ENCODE data around the gene TLE7.
A peak's percentile ranks its signal among the peaks of the same experiment; 100 is the strongest.

TLE7 gene

DNA sequence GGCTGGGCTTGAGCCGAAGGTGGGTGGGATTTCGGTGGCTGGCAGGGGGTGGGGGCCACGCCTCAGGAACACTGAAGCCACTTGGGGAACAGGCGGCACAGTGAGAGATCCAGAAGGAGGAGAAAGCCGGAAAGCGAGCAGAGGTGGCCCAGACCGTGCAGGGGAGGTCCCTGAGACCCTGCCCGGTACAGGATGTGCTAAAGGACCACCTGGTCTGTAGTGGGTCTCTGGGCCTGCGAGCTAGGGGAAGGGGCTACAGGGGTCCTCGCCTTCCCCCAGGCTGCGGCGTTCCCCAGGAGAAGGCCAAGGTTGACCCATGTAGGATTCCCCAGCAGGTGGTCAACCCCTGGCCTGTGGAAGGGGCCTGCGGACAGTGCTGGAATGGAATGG lies at the start of gene TLE7:
TLE7 (minus strand) TSS at position 4 of the 390 bp plus-strand sequence. CDS start 8,730 bp downstream, outside the sequence.
- DNase-seq (ENCODE audit: low read depth in 3 of 3), result no peak

DNA sequence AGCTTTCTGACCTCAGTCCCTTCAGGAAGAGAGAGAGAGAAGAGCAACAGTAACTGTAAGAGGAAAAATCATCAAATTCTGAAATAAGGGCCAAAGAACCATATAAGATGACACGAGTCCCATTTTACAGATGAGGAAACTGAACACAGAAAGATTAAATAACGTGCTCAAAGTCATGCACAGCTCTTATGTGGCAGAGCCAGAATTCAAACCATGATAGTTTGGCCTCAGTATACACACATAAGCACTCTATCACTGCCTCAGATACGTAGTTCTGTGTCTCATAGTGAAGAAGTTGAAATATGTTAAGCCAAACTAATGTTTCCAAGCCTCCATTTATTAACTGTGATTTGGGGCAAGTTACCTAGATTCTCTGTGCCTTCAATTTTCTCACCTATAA lies 49.2 kb upstream of the TLE7 start:
- no peak for DNase-seq (ENCODE audit: low read depth in 3 of 3)

DNA sequence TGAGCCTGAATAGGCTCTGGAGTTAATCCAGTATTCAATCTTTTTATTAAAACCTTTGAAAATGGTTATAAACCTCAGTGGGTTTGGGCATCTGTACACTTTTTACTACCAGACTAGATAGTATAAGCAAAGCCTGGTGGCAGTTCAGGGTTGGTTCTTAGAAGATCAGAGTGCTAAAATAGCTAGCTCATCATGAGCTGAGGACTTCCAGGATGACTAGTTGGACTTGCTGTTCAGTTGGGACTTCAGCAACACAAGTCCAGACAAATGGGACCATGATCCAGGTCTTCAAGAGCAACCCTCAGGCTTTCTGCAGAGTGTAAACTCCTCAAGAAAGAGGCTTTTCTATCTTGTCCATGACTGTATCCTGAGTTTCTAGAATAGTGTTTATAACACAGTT lies 48.5 kb upstream of the TLE7 start:
- no peak for DNase-seq (ENCODE audit: low read depth in 3 of 3)

DNA sequence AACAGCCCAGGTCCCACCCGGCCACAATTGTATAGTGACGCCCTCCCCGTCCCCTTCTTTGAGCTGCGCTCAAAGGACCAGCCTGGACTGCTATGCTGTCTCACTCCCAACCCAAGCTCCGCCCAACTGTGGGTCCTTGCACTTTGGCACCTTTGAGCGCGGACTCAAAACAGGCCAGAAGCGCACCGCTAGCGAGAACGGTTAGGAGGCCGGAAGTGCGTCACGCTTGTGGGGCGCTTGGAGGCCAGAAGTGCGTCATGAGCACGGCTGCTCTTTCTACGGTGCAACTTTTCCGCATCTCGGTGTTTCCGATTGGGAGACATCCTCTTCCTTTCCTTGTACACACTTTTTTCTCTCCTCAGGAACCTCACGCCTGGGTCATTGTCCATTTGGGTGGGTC lies 47.3 kb upstream of the TLE7 start, which contains the start of gene ZNF19:
ZNF19 (minus strand) TSS at position 203 of the 400 bp plus-strand sequence. CDS start 7,210 bp downstream, outside the sequence.
- no peak for DNase-seq (ENCODE audit: low read depth in 3 of 3)

DNA sequence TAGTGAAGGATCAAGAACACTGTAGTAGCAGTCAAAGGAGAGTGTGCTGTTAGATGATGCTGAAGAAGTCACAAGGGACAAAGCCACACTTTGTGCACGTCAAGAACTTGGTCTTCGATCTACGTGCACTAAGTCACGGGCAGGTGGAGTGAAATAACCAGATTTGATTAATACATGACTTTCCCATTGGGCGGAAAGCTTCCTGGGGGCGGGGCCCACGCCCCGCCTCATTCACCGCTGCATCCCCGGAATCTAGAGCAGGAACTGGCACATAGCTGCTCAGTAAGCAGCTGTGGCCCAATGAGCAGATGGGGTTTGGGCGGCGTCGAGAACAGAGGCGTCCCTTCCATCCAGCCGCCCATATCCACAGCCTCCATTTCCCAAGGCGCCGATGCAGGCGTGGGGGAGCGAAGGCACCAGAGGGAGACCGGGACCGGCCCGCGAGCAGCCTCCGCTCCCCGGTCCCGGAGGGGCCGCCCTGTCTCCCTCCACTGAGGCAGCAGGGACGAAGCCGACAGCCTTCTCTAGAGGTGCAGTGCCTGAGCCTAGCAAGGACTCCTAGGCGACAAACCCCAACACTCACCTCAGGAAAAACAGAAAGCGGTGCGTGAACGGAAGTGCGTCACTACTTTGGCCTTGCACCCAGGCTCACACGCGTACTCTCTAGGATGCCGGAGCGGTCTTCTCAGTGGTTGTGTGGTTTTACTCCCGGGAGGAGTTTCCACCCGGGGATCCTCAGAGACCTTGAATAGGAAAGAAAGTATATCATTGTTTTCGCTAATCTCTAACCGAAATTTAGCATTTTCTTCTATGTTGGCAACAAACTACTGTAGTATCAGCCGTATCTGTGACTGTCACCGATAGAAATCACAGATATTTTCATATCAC lies 42.4 kb upstream of the TLE7 start:
- DNase-seq (ENCODE audit: low read depth in 3 of 3), result peak; percentile 58 to 75 (median 70)

DNA sequence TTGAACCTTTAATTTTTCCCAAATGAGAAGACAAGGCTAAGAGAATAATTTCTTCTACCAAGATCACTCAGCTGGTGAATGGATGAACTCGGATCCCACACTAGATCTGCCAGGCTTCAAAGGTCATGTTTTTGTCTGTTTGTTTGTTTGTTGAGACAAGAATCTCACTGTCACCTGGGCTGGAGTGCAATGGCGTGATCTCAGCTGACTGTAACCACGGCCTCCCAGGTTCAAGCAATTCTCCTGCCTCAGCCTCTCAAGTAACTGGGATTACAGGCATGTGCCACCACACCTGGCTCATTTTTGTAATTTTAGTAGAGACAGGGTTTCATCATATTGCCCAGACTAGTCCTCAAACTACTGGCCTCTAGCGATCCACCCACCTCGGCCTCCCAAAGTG lies 40.7 kb upstream of the TLE7 start:
- no peak for DNase-seq (ENCODE audit: low read depth in 3 of 3)

DNA sequence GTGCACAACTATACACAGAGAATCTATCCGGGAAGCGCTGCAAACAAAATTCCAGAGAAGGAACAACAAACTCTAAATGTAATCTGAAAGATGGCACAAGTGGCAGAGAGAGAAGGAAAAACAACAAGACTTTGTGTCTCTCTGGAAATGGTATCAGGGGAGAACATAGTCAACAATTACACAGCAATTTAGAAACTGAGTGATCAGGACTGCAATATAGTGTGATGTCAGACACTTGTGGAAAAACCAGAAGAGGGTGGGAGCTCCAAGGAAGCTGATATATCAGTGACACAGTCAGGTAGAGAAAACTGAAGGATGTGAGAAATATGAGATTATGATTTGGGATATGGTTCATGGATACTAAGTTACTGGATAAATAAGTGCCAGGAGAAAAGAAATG lies 39.1 kb upstream of the TLE7 start:
- DNase-seq (ENCODE audit: low read depth in 3 of 3), result no peak

DNA sequence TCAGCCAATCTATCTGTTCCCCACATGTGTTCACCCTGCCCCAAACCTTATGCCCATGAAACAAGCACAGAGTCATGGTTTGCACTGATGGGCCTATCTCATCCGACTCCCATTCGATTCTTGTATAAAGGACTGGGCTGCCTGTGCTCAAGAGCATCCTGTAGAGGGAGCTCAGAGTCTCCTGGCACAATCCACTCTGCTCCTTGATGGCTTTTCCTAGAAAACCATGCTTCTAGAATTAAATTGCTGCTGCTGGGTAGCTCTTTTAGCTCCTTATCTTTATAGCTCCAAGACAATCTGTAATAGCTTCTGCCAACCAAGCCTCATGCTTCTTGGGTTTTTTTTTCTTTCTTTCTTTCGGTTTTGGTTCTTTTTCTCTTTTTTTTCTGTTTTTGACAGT lies 37.6 kb upstream of the TLE7 start:
- DNase-seq (ENCODE audit: low read depth in 3 of 3), result no peak

DNA sequence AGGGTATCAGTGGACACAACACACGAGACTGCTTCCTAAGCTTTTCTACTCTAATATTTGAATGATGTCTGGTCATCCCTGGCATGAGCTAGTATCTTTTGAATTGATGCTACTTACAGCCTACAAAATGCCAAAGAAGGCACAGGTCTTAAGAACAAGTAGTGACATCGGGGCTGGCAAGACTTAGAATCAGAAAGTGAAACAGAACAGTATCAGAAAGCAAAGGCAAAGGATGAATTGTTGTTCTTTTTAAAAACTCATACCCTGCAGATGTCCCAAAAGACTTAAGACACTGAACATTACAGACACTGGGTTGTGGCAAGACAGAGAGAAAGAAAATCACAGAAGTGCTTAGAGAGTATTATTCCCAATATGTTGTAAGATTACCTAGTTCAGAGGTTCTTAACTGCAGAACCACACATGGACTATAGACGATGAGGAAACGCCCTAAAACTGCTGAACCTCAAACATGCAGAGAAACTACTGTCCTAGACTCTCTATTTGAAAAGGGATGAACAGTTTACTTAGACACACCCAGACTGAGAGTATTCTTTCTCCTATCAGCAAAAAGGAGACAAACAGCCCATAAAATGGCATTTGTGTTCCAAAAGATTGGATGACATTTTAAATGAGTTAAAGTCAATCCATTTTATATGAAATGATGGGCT lies 34.7 kb upstream of the TLE7 start:
- no peak for DNase-seq (ENCODE audit: low read depth in 3 of 3)

DNA sequence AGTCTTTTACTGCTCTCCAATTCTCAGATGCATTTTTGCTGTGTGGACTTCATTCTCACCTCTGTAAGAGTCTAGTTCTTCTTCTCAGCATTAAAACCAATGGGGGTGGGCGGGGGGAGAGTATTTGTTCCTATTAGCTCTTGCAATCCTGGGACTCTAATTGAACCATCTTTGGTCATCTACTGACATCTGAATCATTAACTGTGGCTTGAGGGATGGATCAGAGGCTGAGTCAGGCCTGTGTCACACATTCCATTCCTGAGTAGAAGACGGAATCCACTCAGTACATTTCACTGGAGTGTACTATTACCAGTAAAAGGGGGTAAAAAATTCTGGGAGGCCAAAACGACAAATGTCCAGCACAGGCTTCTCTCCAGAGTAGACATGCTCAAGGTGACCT lies 33.0 kb upstream of the TLE7 start:
- no peak for DNase-seq (ENCODE audit: low read depth in 3 of 3)

DNA sequence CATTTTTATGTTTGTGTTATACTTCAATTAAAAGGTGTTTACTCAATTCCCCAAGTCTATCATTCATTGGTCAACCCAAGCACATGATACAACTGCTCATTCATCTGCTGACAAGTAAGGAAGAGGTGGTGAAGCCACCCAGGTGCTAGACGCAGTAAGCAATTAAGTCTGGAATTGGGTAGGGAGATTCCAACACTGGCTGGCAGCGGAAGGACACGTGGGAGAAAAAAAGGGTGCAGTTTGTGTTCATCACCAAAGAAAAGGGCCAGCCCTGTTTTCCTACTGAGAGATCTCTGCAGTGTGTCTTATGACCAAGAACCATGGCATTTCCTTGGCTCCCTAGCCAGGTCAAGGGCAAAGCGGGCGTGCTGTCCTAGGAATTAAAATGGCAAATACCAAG lies 32.0 kb upstream of the TLE7 start:
- DNase-seq (ENCODE audit: low read depth in 3 of 3), result no peak

DNA sequence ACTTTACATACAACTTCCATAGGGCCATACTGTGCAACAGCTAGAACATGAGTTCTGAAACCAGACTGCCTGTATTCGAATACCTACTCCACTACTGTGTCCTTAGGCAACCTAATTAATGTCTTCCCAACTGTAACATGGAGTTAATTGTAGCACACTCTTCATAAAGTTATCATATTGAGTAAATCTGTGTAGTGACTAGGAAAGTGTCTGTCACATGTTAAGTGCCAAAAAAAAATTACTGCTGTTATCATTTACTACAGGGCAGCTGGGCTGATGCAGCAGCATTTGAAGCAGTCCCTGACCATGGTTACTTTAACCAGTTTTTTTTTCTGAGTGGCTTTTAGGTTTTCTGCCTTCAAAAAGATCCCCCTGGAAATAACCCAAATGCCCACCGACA lies 31.1 kb upstream of the TLE7 start:
- no peak for DNase-seq (ENCODE audit: low read depth in 3 of 3)

DNA sequence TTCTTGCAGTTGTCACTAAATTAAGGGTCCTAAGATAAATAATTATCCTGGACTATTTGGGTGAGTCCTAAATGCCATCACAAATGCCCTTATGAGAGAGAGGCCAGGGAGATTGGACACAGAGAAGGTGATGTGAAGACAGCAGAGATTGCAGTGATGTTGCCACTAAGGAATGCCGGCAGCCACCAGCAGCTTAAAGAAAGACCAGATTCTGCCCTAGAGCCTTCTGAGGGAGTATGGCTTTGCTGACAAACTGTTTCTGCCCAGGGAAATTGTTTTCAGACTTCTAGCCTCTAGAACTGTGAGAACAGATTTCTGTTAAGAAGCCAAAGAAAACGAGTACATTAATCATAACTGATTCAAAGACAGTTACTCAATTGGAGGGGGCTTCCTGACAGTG lies 30.2 kb upstream of the TLE7 start:
- DNase-seq (ENCODE audit: low read depth in 3 of 3), result no peak

DNA sequence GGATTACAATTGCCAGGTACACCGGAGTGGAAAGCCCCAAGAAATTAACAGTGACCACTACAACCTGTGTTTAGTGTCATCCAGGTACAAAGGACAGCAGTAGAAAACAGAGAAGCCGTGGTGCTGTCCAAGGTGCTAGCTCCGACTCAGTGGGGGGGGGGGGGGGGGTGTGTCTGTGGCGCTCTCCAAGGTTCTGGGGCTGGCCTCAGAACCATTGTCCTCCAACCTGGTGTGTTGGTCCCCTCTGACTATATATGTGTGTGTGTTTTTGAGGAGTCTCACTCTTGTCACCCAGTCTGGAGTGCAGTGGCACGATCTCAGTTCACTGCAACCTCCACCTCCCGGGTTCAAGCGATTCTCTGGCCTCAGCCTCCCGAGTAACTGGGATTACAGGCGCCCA lies 26.0 kb upstream of the TLE7 start:
- peak in 1 of 3 experiments; percentile 5 for DNase-seq (ENCODE audit: low read depth in 3 of 3)

DNA sequence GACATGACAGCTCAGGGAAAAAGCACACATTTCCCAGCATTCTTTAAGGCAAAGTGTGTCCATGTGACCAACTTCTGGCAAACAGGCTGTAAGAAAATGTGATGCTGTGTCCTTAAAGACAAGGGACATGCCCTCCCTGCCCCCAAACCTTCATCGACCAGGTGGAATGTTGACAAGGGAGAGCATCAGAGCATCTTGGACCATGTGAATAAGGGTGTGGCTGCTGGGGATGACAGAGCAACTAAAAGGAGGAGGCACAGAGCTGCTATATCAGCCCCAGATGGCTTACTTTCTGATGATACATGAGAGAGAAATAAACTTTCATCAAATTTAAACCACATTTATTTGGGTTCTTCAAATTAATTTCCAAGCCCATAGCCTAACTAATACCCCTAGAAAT lies 22.4 kb upstream of the TLE7 start:
- no peak for DNase-seq (ENCODE audit: low read depth in 3 of 3)

DNA sequence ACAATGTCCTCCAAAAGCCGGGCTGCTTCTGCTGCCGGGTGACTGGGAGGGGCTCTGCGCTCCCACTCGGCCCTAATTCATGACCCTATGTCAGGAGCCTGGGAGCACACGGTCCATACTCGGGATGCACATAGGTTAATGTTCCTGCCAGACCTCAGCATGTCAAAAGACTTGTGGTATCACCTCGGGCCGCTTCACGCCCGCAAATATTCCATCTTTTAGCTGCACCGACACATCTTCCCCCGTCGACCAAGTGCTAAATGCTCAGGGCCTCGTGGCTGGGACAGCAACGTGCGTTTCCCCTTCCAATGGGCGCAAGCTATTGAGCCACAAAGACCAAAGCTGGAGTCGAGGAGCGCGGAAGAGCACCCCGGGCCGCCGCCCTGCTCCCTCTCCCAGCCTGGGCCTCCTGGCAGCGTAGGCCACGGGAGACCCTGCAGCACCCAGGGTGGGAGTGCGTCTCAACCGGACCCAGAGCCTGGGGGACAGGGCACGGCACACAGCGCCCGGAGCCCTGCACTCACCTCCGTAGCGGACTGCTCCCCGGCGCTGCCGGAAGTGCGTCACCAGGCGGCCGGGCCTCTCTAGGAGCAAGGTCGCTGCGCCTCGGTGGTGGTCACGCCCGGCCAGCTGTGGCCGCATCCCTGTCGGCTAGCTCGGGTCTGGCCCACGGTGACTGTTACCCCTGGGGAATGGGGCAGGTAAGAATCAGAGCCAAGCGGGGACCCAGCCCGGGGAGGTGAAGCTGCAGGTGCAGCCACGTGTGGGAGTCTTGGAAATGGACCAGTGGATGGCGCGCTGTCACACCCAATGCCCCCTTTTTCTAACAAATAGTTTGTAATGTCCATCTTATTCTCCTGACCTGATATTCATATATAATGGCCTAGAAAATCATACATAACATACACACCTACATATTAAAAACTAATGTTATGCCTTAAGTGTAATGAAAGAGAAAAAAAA lies 20.1 kb upstream of the TLE7 start, which contains the start of gene ZNF23:
ZNF23 (minus strand) TSS at position 562 of the 963 bp plus-strand sequence. CDS start 5,451 bp downstream, outside the sequence.
- peak; percentile 64 to 77 (median 69) for DNase-seq (ENCODE audit: low read depth in 3 of 3)

DNA sequence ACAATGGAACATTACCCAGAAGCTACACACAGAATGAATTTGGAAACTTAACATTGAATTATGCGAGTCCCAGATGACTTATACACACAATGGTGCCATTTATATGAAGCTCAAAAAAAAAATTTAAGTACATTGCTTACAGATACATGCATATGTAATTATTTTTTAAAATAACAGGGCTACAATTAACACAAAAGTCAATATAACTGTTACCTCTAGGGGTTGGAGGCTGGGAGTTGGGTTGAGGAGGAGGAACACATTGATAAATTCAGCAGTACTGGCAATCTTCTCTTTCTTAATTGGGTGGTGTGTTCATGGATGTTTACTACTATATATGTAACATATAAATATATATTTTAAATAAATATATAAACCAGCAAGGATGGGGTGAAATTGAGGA lies 19.1 kb upstream of the TLE7 start:
- no peak for DNase-seq (ENCODE audit: low read depth in 3 of 3)

DNA sequence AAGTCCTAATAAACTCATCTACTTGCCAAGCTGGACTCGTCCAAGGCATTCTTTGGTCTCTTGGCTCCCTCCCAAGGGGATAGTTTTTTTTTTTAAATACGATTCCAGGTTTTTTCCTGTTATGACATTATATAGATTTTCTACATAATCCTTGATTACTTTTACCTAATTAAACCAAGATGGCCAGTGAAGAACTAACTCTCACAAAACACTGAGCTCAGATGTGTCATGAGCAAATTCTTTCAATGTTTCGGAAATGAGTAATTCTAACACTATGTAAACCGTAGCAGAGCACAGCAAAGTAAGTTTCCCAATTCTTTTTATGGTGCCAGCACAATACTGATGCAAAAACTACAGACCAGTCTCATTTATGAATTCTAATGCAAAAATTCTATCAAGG lies 18.4 kb upstream of the TLE7 start:
- no peak for DNase-seq (ENCODE audit: low read depth in 3 of 3)

DNA sequence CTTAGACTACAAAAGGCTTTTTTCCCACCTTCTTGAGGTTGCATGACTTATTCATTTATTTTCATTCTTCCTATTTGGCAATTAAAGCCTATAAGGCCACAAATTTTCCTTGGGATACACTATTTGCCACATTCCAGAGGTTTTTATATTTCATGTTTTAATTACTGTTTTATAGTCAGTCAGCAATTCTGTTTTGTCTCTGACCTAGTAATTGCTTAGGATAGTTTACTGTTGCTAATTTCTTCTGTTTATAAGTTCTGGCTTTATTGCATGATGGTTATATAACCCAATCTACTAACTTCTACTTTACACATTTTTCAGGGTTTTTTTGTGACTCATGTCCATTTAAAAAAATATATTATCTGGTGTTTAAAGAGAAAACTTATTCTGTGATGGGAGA lies 17.7 kb upstream of the TLE7 start:
- DNase-seq (ENCODE audit: low read depth in 3 of 3), result no peak

DNA sequence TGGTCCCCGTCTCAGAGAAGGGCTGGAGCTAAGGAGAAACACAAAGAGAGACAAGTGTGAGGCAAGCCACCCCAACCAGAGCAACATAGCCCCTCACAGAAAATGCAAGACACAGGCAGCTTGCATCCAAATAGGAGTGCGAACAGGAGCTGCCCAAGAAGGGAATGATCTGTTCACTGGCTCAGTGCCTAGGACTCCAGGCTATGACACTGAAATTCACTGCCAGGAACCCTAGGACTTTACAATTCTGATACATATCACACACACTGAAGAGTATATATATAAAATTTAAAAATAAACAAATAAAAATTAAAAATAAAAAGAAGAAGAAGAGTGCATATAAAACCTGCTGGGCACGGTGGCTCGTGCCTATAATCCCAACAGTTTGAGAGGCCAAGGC lies 14.9 kb upstream of the TLE7 start:
- no peak for DNase-seq (ENCODE audit: low read depth in 3 of 3)

DNA sequence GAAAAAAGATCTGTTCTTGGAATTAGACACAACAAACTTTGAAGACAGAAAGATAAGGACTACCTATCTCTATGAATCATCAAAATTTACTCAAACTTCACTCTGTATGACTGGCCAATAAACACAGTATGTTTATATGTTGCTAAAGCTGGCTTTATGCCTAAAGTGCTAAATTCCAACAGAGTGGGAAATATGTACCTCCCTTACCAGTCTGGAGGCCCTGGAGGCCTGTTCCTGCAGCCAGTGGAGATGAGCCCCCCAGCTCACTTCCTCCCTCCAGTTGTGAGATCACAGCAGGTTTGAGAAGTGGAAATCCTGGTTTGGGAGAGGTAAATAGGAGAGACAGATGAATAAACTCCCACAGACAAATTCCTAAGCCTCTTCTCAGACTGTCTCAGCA lies 11.2 kb upstream of the TLE7 start:
- no peak for DNase-seq (ENCODE audit: low read depth in 3 of 3)

DNA sequence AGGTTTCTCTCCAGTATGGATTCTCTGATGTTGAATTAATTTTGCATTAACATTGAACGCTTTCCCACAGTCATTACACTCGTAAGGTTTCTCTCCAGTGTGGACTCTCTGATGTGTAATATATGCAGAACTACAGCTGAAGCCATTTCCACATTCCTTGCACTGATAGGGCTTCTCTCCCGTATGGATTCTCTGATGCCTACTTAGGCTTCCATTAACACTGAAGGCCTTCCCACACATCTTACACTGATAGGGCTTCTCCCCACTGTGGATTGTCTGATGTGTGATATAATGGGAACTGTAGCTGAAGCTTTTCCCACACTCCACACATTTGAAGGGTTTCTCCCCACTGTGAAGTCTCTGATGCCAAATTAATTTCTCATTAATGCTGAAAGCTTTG lies 7.2 kb upstream of the TLE7 start:
- no peak for DNase-seq (ENCODE audit: low read depth in 3 of 3)
